ENCODE data around the gene GLO1.

- TF ChIP-seq CTCF (IDR thresholded peaks at IDR 0.05; ENCODE audit: low read depth, low read length, poor library complexity, severe bottlenecking) (no peak), EZH2phosphoT487 (IDR thresholded peaks at IDR 0.05; ENCODE audit: borderline replicate concordance, low read length) (no peak)
Measured at GRCh38 chr6:38725414-38726183, 22.7 kb upstream of the GLO1 start.
